ENCODE data around the gene SYNPO. TPM values are rescaled to one million over a fixed set of nuclear protein-coding genes. Genes with fewer than 3 reads are reported as not detected.
A peak's percentile ranks its signal among the peaks of the same experiment; 100 is the strongest.

The SYNPO gene
- total RNA-seq, 1 donor from 2014 or later: 17.8 TPM

DNA sequence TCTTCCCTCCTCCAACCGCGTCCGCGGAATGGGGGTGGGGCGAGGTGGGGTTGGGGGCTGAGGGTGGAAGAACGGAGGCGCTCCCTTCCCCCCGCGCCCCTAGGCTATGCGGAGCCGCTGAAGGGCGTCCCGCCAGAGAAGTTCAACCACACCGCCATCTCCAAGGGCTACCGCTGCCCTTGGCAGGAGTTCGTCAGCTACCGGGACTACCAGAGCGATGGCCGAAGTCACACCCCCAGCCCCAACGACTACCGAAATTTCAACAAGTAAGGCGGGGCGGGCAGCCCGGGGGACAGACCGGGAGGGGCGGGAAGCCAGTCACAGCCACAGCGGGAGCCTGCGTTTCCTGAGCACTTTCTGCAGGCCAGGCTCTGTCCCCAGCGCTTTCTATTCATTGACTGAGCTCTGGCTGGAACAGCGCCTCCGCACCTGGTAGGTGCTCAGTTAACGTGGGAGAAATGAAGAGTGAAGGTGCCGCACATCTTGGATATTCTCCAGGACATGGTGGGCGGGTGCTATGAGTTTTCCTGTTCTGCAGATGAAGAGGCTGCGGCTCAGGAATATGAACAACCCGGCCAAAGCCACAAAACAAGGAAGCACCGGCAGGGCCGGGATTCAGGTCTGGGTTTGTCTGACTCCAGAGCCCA is 31.9 kb downstream of the SYNPO start:
- DNase-seq (ENCODE audit: extremely low spot score, unreplicated experiment): no peak
- Mint-ChIP-seq H3K4me1 (ENCODE audit: unreplicated experiment) (peaks cover 25% of the 10 kb centered on the region), H3K36me3 (ENCODE audit: unreplicated experiment) (no peaks in the 10 kb centered on the region), H3K9me3 (ENCODE audit: unreplicated experiment) (no peaks in the 10 kb centered on the region), H3K4me3 (ENCODE audit: unreplicated experiment) (peak overlapping the region; percentile 77), H3K27ac (ENCODE audit: unreplicated experiment) (peak overlapping the region; percentile 8), H3K27me3 (ENCODE audit: unreplicated experiment) (peaks cover 2% of the 10 kb centered on the region)
- TF ChIP-seq, protein P1, sequence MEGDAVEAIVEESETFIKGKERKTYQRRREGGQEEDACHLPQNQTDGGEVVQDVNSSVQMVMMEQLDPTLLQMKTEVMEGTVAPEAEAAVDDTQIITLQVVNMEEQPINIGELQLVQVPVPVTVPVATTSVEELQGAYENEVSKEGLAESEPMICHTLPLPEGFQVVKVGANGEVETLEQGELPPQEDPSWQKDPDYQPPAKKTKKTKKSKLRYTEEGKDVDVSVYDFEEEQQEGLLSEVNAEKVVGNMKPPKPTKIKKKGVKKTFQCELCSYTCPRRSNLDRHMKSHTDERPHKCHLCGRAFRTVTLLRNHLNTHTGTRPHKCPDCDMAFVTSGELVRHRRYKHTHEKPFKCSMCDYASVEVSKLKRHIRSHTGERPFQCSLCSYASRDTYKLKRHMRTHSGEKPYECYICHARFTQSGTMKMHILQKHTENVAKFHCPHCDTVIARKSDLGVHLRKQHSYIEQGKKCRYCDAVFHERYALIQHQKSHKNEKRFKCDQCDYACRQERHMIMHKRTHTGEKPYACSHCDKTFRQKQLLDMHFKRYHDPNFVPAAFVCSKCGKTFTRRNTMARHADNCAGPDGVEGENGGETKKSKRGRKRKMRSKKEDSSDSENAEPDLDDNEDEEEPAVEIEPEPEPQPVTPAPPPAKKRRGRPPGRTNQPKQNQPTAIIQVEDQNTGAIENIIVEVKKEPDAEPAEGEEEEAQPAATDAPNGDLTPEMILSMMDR (IDR thresholded peaks at IDR 0.05): peak; percentile 9

DNA sequence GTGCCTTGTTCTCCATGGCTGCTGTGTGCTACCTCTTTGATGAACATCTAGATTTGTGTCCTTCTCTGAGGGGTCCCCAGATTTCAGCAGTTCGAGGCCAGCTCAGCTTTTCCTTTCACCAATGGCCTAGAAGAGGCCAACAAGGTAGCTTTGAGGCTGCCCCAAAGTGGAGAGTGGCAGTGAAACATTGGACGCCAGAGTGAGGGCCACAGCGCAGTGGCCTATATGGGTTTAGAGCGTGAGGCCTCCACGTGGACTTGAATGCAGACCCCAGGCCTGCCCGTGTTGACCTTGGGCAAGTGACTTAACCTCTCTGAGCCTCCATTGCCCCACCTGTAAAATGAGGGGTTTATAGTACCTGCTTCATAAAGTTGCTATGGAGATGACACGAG is 32.4 kb downstream of the SYNPO start:
- Mint-ChIP-seq H3K9me3 (ENCODE audit: unreplicated experiment) (no peaks in the 10 kb centered on the region), H3K4me3 (ENCODE audit: unreplicated experiment) (peak overlapping the region; percentile 77), H3K36me3 (ENCODE audit: unreplicated experiment) (no peaks in the 10 kb centered on the region), H3K4me1 (ENCODE audit: unreplicated experiment) (peaks cover 25% of the 10 kb centered on the region), H3K27me3 (ENCODE audit: unreplicated experiment) (peaks cover 2% of the 10 kb centered on the region), H3K27ac (ENCODE audit: unreplicated experiment) (no peak overlapping the region)
- peak; percentile 62 for DNase-seq (ENCODE audit: extremely low spot score, unreplicated experiment)
- TF ChIP-seq, protein P1 (IDR thresholded peaks at IDR 0.05): no peak

DNA sequence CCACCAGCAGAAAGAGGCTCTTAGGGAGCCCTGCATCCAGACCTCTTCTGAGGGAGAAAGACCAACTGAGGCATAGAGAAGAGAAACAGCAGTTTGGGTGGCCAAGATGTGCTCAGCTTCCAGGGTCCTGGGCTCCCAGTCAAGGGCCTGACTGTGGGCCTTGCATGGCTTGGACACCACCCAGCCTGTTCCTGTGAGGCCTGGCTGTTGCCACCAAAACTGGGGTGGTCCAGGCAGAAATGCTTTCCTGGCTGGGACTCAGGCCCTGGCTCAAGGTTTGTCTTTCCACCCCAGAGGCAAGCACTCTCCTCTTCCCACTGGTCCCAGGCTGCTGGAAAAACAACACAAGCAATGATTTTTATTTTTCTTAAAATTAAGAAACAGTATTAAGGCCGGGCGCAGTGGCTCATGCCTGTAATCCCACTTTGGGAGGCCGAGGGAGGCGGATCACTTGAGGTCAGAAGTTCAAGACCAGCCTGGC is 33.9 kb downstream of the SYNPO start:
- Mint-ChIP-seq H3K4me3 (ENCODE audit: unreplicated experiment) (no peak overlapping the region), H3K27ac (ENCODE audit: unreplicated experiment) (peak overlapping the region; percentile 84), H3K36me3 (ENCODE audit: unreplicated experiment) (no peaks in the 10 kb centered on the region), H3K27me3 (ENCODE audit: unreplicated experiment) (peaks cover 2% of the 10 kb centered on the region), H3K4me1 (ENCODE audit: unreplicated experiment) (peaks cover 25% of the 10 kb centered on the region), H3K9me3 (ENCODE audit: unreplicated experiment) (no peaks in the 10 kb centered on the region)
- TF ChIP-seq, protein P1 (IDR thresholded peaks at IDR 0.05): no peak
- peak; percentile 65 for DNase-seq (ENCODE audit: extremely low spot score, unreplicated experiment)

DNA sequence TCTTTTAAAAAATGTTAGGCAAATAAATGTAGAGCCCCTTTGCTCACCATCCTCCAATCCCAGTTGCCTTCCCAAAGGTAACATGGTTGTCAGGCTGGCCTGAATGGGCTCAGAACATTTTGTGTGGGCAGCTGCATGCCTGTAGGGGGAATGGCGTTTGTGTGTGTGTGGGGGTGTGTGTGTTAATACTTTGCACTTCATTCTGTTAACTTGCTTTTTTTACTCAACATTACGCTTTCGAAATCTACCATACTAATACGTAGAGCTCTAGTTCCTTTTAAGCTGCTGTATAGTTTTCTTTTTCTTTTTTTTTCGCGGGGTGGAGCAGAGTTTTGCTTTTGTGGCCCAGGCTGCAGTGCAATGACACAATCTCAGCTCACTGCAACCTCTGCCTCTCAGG is 34.6 kb downstream of the SYNPO start:
- no peaks in the 10 kb centered on the region for H3K27me3 Mint-ChIP-seq (ENCODE audit: unreplicated experiment)
- H3K27ac Mint-ChIP-seq (ENCODE audit: unreplicated experiment): no peak overlapping the region
- no peaks in the 10 kb centered on the region for H3K9me3 Mint-ChIP-seq (ENCODE audit: unreplicated experiment)
- peaks cover 25% of the 10 kb centered on the region for H3K4me1 Mint-ChIP-seq (ENCODE audit: unreplicated experiment)
- H3K36me3 Mint-ChIP-seq (ENCODE audit: unreplicated experiment): no peaks in the 10 kb centered on the region
- TF ChIP-seq, protein P1 (IDR thresholded peaks at IDR 0.05): no peak
- DNase-seq (ENCODE audit: extremely low spot score, unreplicated experiment): no peak
- H3K4me3 Mint-ChIP-seq (ENCODE audit: unreplicated experiment): no peak overlapping the region

DNA sequence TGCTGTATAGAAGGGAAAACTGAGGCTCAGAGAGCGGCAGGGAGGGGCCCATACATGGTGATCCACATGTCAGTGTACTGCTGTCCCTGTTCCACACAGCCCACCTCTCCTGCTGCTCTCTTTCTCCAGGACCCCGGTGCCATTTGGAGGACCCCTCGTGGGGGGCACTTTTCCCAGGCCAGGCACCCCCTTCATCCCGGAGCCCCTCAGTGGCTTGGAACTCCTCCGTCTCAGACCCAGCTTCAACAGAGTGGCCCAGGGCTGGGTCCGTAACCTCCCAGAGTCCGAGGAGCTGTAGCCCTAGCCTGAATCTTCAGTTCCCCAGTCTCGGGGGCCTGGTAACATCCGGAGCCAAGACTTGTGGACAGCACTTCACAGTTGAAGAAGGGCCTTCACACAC is 36.1 kb downstream of the SYNPO start:
- TF ChIP-seq, protein P1 (IDR thresholded peaks at IDR 0.05): no peak
- H3K27me3 Mint-ChIP-seq (ENCODE audit: unreplicated experiment): no peaks in the 10 kb centered on the region
- H3K4me1 Mint-ChIP-seq (ENCODE audit: unreplicated experiment): peaks cover 25% of the 10 kb centered on the region
- H3K9me3 Mint-ChIP-seq (ENCODE audit: unreplicated experiment): no peaks in the 10 kb centered on the region
- no peaks in the 10 kb centered on the region for H3K36me3 Mint-ChIP-seq (ENCODE audit: unreplicated experiment)
- DNase-seq (ENCODE audit: extremely low spot score, unreplicated experiment): peak; percentile 76
- H3K27ac Mint-ChIP-seq (ENCODE audit: unreplicated experiment): no peak overlapping the region
- H3K4me3 Mint-ChIP-seq (ENCODE audit: unreplicated experiment): no peak overlapping the region
